ENCODE data around the gene IL12RB1.

Gene IL12RB1

DNA sequence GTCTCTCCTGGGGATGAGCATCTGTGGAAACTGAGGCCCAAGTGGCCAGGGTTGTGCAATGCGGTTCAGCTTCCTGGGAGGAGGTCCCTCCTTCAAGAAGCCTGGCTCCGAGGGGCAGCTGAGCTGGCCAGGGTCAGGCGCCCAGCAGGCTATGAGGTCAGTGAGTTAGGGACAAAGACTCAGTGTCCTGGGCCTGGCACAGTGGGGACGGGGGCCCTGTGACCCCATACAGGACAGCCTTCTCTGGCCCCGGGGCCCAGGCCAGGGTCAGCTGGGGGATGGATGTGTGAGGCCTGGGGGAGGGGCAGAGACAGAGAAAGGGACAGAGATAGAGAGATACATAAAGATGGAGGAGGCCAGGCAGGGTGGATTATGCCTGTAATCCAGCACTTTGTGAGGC, 3.0 kb upstream of the IL12RB1 start:
- DNase-seq (ENCODE audit: low read depth in 2 of 2) = no peak

DNA sequence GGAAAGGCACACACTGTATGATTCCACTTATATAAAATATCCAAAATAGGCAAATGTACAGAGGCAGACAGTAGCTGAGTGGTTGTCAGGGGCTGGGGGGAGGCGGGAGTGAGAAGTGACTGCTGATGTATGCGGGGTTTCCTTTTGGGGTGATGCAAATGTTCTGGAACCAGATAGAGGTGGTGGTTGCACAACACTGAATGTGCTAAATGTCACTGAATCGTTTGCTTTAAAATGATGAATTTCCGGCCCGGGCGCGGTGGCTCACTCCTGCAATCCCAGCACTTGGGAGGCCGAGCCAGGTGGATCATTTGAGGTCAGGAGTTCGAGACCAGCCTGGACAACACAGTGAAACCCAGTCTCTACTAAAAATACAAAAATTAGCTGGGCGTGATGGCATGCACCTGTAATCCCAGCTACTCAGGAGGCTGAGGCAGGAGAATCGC, 2.4 kb upstream of the IL12RB1 start:
- DNase-seq (ENCODE audit: low read depth in 2 of 2) = peak; percentile 24 to 37

DNA sequence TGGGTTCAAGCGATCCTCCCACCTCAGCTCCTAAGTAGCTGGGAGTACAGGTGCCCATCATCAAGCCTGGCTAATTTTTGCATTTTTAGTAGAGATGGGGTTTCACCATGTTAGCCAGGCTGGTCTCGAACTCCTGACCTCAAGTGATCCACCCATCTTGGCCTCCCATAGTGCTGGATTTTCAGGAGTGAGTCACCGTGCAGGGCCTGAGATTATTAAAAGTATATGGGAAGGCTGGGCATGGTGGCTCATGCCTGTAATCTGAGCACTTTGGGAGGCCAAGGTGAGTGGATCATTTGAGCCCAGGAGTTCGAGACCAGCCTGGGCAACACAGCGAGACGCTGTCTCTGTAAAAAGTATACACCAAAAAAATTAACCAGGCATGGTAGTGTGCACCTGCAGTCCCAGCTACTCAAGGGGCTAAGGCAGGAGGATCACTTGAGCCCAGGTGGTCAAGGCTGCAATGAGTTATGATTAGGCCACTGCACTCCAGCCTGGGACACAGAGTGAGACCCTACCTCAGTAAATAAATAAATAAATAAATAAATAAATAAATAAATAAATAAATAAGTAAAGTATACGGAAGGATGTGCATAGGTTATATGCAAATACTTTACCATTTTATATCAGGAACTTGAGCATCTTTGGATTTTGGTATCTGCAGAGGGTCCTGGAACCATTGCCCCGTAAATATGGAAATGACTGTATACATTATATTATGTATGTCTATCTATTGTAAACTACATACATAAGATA, 854 bp downstream of the IL12RB1 start:
- no peak for DNase-seq (ENCODE audit: low read depth in 2 of 2)

DNA sequence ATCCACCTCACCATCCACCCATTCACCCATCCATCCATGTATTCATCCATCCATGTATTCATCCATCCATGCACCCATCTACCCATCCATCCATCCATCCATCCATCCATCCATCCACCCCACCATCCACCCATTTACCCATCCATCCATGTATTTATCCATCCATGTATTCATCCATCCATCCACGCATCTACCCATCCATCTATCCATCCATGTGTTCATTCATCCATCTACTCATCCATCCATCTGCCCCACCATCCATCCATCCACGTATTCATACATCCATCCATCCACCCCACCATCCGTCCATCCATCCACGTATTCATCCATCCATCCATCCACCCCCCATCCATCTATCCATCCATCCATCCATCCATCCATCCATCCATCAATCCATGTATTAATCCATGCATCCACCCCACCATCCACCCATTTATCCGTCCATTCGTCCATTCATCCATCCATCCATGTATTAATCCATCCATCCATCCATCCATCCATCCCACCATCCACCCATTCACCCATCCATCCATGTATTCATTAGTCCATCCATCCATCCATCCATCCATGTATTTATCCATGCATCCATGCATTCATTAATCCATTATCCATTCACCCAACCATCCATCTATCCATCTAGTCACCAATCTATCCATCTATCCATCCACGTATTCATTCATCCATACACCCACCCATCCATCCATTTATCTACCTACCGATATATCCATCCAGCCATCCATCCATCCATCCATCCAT, 2.6 kb downstream of the IL12RB1 start:
- DNase-seq (ENCODE audit: low read depth in 2 of 2) = no peak

DNA sequence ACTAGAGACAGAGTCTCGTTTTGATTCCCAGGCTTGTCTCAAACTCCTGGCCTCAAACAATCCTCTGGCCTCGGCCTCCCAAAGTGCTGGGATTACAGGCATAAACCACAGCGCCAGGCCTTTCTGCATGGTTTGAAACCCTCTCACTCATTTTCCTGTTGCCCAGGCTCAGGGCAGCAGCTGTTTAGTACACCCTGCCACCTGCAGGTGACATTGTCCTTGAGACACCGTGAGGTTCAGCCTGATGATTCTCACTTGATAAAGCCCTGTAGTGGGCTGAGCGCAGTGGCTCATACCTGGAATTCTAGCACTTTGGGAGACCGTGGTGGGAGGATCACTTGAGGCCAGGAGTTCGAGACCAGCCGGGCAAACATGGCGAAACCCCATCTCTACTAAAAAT, 12.5 kb downstream of the IL12RB1 start:
- no peak for DNase-seq (ENCODE audit: low read depth in 2 of 2)

DNA sequence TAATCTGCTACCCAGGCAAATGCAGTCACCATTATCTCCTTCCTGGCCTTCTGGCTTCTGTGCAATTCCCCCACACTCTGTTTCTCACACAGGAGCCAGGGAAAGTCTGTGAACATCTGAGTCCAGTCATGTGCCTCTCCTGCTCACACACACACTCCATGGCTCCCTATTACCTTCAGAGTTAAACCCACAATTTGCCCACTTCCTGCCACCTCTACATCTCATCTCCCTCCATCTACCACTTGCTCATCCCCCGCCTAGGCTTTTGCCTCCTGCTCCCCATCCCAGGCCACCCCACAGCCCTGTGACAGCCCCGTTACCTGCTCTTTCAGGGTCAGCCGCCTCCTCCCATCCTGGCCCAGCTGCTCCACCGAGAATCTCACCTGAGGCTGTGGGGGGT, 13.5 kb downstream of the IL12RB1 start:
- DNase-seq (ENCODE audit: low read depth in 2 of 2) = no peak

DNA sequence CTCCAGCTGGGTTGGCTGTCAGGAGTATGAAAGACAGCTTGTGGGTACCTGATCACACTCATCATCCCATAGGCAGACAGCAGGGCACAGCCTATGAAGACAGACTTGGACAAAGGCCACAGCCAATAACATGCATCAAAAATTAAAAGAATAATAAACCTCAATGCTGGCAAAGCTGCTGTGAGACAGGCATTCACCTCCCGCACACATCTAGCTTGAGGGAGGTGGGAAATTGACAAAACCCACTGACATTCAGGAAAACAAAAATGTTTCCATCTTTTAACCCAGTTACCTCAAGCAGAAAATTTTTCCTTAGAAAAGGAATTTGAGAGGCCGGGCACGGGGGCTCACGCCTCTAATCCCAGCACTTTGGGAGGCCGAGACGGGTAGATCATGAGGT, 14.4 kb downstream of the IL12RB1 start:
- no peak for DNase-seq (ENCODE audit: low read depth in 2 of 2)

DNA sequence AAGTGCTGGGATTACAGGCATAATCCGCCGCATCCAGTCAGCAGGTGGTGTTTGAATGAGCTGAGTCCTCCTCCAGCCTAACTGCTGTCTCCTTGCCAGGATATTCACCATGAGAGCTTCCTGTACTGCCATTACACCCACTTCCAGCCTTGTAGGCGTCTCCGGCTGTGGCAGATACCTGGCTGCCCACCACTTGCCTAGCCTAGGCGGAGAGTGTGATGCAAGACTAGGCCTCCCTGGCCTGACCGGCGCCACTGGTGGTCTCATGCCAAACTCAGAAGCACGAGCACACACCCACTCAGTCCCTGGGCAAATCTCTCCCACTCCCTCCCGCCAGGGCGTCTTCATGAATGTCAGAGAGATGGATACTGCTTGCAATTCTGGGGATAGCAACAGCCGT, 16.6 kb downstream of the IL12RB1 start:
- DNase-seq (ENCODE audit: low read depth in 2 of 2) = no peak

DNA sequence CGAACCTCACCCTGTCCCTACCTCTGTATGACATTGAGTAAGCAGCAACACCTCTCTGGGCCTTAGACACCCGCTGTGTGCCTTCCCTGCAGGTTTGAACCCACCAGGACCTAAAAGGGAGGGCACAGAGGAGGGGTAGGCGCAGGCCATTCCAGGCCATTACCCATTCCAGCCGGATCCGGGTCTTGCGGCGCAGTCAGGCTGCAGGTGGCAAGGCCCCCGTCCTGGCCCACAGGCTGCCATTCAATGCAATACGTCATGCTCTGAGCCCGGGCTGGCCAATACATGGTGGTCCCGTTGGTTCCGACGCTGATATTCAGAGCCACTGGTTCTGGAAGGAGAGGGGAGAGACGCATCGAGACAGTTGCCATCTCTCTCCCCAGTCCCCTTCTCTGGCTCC, 17.4 kb downstream of the IL12RB1 start:
- no peak for DNase-seq (ENCODE audit: low read depth in 2 of 2)

DNA sequence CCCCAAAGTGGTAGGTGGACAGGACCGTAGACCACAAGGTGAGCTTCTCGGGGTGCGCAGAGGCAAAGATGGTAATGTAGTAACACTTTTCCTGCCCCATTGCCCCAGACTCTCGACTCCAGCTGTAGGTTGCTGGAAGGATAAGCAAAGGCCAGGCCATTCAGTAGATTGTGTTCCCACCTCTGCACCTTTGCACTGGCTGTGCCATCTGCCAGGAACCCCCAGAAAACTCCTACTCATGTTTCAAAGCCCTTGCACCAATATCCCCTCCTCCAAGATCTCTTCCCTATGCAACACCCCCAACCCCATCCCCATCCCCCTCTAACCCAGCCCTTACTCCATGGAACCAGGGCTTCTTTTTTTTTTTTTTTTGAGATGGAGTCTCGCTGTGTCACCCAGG, 18.3 kb downstream of the IL12RB1 start:
- DNase-seq (ENCODE audit: low read depth in 2 of 2) = no peak

DNA sequence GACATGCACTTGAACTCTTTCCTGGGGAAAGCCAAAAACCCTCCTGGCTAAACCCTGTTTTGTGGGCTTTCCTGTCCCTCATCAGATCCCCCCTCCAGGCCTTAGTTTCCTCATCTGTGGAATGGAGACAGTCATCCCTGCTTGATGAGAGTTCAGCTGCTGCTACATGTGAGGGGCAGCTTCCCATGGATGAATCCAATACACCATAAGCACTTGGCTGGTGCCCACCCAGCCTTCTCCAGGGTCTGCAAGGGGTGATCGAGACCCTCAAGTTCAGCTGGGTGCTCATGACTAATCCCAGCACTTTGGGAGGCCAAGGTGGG, 21.6 kb downstream of the IL12RB1 start:
- no peak for DNase-seq (ENCODE audit: low read depth in 2 of 2)

DNA sequence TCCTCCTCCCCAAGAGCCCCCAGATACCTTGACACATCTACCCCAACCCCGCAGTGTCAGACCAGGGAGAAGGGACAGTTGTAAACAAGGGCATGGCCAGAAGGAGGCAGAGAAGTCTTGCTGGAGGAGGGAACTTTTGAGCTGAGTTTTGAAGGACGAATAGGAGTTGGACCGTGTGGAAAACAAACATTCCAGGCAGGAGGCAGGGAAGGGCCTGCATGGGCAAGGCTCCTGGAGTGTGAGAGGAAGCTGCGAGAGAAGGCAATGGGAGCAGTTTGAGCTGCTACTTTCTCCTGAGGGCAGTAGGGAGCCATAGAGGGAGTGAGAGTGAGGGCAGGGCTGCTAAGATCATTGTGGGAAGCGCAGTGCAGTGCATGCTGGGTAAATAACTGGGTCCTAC, 23.3 kb downstream of the IL12RB1 start:
- DNase-seq (ENCODE audit: low read depth in 2 of 2) = no peak

DNA sequence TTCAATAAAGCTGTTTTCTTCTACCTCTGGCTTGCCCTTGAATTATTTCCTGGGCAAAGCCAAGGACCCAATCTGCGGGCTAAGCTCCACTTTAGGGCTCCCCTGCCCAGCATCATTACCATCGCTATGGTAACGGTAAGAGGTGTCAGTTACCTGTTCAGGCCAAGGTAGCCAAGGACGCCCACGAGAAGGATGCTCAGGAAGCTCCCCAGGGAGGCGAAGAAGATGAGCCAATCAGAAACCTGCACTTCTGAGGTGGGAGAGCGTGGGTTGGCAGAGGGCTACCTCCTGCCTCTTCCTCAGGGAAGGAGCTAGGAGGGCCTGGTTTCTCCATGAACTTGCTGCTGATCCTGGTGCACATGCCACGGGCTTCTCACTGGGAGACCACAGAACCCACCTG, 24.7 kb downstream of the IL12RB1 start:
- DNase-seq (ENCODE audit: low read depth in 2 of 2) = no peak

DNA sequence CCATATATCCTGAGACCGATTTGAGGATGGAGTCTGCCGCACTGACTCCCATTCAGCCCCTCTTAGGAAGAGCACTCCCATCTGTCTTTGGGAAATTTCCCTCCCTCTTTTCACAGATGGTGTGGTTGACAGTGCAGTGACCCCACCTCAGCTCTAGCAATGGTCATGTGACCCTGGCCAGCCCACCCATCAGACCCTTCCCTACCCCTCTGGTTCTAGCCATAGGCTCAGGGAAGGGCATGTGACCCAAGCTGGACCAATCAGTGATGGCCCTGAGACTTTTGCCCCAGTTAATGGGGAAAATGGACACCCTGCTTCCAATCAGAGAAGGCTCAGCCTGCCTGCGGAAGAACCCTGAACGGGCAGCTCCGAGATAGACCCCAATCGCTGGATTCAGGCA, 26.3 kb downstream of the IL12RB1 start:
- no peak for DNase-seq (ENCODE audit: low read depth in 2 of 2)

DNA sequence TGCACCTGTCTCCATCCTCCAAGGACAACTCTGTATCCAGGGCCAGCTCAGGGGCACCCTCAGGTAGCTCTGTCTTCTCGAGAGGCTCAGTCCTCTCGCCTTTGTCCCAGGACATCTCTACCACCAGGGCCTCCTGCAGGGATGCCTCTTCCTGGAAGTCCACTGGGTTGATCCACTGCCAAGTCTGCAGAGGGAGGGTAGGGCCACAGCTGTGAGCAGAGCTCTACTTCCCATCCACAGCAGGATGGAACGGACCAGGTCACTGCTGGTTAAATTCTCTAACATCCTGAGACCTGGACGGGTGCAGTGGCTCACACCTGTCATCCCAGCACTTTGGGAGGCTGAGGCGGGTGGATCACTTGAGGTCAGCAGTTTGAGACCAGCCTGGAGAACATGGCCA, 26.8 kb downstream of the IL12RB1 start:
- DNase-seq (ENCODE audit: low read depth in 2 of 2) = no peak

DNA sequence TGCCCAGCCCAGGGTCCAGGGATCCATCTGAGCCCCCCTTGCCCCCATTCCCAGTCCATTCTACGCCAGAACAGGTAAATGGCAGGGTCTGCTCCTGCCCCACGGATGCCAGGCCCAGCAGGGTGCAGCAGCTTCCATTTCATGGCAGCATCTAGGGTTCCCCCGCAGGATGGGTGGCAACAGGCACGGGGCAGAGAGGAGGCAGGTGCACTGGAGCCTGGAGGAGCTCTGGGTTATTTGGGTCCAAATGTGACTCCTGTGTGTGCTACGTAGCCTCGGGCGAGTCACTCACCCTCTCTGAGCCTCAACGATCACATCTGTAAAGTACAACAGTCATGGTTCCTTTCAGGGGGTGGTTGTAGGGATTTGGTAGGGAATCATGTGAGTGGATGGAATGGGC, 27.4 kb downstream of the IL12RB1 start:
- no peak for DNase-seq (ENCODE audit: low read depth in 2 of 2)

DNA sequence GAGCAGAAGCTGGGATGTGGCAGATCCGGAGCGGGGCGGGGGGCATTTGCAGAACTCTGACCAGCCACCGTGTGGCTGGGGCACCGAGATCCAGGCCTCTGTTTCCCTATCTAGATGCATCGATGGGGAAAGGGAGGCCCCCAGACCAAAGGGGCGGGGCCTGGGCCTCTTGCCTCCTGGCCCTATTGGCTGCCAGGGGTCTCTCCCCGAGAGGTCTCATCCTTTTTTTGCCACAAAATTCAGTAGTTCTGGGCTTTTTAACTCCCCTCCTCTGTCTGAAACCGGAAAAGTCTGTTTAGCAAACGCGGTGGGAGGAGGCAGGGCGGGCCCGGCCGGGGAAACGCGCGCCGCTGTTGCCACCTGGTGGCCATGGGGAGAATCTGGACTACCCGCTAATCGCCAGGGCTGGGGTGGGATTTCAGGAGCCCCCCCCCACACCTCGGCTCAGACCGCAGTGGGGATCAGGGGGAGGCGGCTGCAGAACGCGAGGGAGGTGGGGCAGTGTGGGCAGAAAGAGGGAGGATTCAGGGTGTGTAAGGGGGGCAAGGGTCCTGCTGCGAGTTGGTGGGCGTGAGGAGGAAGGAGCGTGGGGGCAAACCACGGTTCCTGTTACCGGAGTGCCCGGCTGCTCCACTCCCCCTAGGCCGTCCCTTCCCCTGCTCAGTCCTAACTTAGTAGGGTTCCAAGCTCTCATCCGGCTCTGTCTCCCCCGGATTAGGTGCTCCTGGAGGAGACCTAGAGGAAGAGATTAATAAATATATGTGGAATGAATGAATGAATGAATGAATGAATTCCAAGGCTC, 28.3 kb downstream of the IL12RB1 start:
- peak; percentile 54 to 66 for DNase-seq (ENCODE audit: low read depth in 2 of 2)

DNA sequence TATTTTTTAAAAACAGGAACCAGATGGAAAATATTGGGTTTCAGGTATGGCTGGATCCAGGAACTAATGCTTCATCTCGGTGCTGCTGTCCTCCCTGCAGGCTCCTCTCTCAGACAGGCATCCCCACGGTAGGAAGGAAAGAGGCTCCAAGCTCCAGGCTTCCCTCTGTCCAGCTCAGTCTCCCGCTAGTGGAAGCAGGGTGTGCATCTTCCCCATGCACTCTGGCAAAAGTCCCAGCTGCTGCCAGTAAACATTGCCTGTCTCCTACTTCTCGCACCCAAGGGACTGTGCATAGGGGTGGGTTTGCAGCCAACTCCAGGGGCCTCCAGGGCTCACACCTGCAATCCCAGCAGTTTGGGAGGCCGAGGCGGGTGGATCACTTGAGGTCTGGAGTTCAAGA, 29.2 kb downstream of the IL12RB1 start:
- no peak for DNase-seq (ENCODE audit: low read depth in 2 of 2)

DNA sequence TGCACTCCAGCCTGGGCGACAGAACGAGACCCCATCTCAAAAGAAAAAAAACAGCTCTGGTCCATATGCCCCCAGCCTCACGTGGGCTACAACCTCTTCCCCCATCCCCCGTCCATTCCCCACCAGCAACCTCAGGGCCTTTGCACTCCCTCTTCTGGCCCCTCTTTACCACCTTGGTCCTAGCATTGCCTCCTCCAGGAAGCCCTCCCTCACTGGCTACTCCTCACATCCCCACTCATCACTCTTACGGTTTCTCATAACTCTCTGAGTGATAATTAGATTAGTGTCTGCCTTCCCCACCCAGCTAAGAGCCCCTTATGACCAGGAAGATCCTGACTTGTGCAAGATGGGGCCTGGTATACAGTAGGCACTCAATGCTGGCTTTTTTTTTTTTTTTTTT, 30.8 kb downstream of the IL12RB1 start:
- no peak for DNase-seq (ENCODE audit: low read depth in 2 of 2)

DNA sequence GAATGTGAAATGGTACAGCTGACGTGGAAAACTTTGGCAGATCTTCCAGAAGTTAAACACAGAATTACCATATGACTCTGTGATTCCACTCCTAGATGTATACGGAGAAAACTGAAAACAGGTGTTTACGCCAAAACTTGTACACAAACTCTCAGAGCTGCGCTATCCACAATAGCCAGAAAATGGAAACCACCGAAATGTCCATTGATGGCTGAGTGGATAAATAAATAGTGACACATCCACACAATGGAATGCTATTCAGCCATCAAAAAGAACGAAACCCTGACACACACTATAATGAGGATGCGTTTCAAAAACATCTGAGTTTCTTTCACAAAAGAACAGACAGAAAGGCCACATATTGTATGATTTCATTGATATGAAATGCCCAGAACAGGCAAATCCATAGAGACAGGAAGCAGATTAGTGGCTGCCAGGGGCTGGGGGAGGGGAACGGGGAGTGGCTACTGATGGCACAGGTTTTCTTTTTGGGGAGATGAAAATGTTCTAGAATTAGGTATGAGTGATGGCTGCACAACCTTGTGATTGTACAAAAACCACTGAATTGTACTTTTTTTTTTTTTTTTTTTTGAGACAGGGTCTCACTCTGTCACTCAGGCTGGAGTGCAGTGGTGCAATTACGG, 33.0 kb downstream of the IL12RB1 start:
- DNase-seq (ENCODE audit: low read depth in 2 of 2) = no peak

DNA sequence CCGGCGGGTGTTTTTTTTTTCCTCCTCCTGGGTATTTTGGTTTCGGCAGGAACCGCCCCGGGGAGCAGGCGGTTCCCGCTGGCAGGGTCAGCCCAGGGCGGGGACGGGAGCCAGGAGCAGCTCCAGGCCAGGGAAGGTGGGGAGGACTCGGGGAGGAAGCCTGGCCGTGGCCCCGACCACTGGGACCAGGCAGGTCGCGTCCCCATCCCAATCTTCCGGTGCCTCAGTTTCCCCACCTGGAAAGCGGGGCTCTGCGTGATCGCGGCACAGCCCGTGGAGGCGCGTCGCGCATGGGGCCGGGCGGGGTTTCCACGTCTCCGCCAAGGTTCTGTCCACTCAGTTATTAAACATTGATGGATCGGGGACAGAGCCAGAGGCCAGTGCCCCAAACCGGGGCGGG, 34.8 kb downstream of the IL12RB1 start:
- DNase-seq (ENCODE audit: low read depth in 2 of 2) = no peak

DNA sequence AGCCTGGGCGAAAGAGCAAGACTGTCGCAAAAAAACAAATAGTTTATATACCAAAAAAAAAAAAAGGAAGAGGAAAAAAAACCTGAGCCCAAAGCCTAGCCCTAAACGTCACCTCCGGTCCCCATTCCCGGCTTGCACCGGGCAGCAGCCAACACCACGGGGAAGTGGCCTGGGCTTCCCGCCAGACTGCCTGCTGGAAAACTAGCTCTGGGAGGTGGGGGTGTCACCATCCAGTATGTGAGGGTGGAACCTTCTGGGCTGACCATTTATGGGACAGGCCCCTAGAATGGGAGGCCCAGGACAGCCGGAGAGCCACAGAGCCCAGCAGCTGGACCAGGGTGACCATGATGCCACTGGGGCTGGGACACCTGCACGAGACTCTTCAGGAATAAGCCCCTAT, 37.3 kb downstream of the IL12RB1 start:
- no peak for DNase-seq (ENCODE audit: low read depth in 2 of 2)

All from stimulated activated CD8-positive, alpha-beta memory T cell treated with anti-CD3 and anti-CD28 coated beads, Interleukin-7, amount 100 ng/mL, for 1 hour (primary cell).